ENCODE results near the gene USP24. TPM values are rescaled to one million over a fixed set of nuclear protein-coding genes. Genes with fewer than 3 reads are reported as not detected.

Gene USP24
- polyA plus RNA-seq, 1 experiment, result 20.9 TPM

- CTCF ChIA-PET, result interaction anchor here (1.5 kb wide), 1 partner anchor 13 kb away, joined by 3 read pairs; no protein-coding TSS in a partner anchor
- Histone ChIP-seq H3K27ac (ENCODE audit: low read depth, low read length) (no peak overlapping the region), H3K4me3 (ENCODE audit: low read depth, low read length) (no peak overlapping the region), H3K27me3 (ENCODE audit: control insufficient read depth, insufficient read depth, low read length) (no peaks in the 10 kb centered on the region), H3K9me3 (ENCODE audit: control insufficient read depth, insufficient read depth, low read length) (no peaks in the 10 kb centered on the region)
- POLR2A ChIA-PET, result no interaction called here
- DNase-seq (ENCODE audit: low read depth, low spot score), result no peak
- no peak for TF ChIP-seq CTCF (IDR thresholded peaks at IDR 0.05; ENCODE audit: low read depth, low read length)
Observed at GRCh38 chr1:55153031-55153430, 62.1 kb downstream of the USP24 start.

- ChIA-PET POLR2A (no interaction called here), CTCF (no interaction called here)
- TF ChIP-seq CTCF (IDR thresholded peaks at IDR 0.05; ENCODE audit: low read depth, low read length), result no peak
- no peak overlapping the region for H3K27ac ChIP-seq (ENCODE audit: low read depth, low read length)
- H3K9me3 ChIP-seq (ENCODE audit: control insufficient read depth, insufficient read depth, low read length), result no peaks in the 10 kb centered on the region
- H3K27me3 ChIP-seq (ENCODE audit: control insufficient read depth, insufficient read depth, low read length), result no peaks in the 10 kb centered on the region
- DNase-seq (ENCODE audit: low read depth, low spot score), result no peak
- no peak overlapping the region for H3K4me3 ChIP-seq (ENCODE audit: low read depth, low read length)
Observed at GRCh38 chr1:55150880-55151588, 64.1 kb downstream of the USP24 start.

GRCh38 chr1:55148676-55149075, 66.5 kb downstream of the USP24 start:
- no peak overlapping the region for H3K27ac ChIP-seq (ENCODE audit: low read depth, low read length)
- ChIA-PET CTCF (interaction anchor here (0.6 to 1.2 kb wide), 3 partner anchors 9 to 198 kb away, joined by 3 to 6 read pairs (median 5); no protein-coding TSS in a partner anchor), POLR2A (no interaction called here)
- H3K9me3 ChIP-seq (ENCODE audit: control insufficient read depth, insufficient read depth, low read length), result no peaks in the 10 kb centered on the region
- no peaks in the 10 kb centered on the region for H3K27me3 ChIP-seq (ENCODE audit: control insufficient read depth, insufficient read depth, low read length)
- no peak overlapping the region for H3K4me3 ChIP-seq (ENCODE audit: low read depth, low read length)
- TF ChIP-seq CTCF (IDR thresholded peaks at IDR 0.05; ENCODE audit: low read depth, low read length), result no peak
- DNase-seq (ENCODE audit: low read depth, low spot score), result no peak

- no peak overlapping the region for H3K27ac ChIP-seq (ENCODE audit: low read depth, low read length)
- no peak for DNase-seq (ENCODE audit: low read depth, low spot score)
- no peak overlapping the region for H3K4me3 ChIP-seq (ENCODE audit: low read depth, low read length)
- H3K27me3 ChIP-seq (ENCODE audit: control insufficient read depth, insufficient read depth, low read length), result no peaks in the 10 kb centered on the region
- CTCF ChIA-PET, result interaction anchor here (0.6 to 1.2 kb wide), 3 partner anchors 69 to 854 kb away, joined by 3 to 7 read pairs (median 3); no protein-coding TSS in a partner anchor
- H3K9me3 ChIP-seq (ENCODE audit: control insufficient read depth, insufficient read depth, low read length), result no peaks in the 10 kb centered on the region
- no peak for TF ChIP-seq CTCF (IDR thresholded peaks at IDR 0.05; ENCODE audit: low read depth, low read length)
- POLR2A ChIA-PET, result no interaction called here
Observed at GRCh38 chr1:55147524-55147923, 67.6 kb downstream of the USP24 start.

GRCh38 chr1:55146781-55147180, 68.4 kb downstream of the USP24 start:
- no peaks in the 10 kb centered on the region for H3K9me3 ChIP-seq (ENCODE audit: control insufficient read depth, insufficient read depth, low read length)
- no peak overlapping the region for H3K4me3 ChIP-seq (ENCODE audit: low read depth, low read length)
- no peaks in the 10 kb centered on the region for H3K27me3 ChIP-seq (ENCODE audit: control insufficient read depth, insufficient read depth, low read length)
- ChIA-PET POLR2A (no interaction called here), CTCF (interaction anchor here (0.6 to 1.5 kb wide), 3 partner anchors 68 to 1438 kb away, joined by 3 read pairs; no protein-coding TSS in a partner anchor)
- no peak for DNase-seq (ENCODE audit: low read depth, low spot score)
- no peak for TF ChIP-seq CTCF (IDR thresholded peaks at IDR 0.05; ENCODE audit: low read depth, low read length)
- H3K27ac ChIP-seq (ENCODE audit: low read depth, low read length), result no peak overlapping the region
